Glutamatergic neuron (in vitro differentiated cells): ENCODE results near the gene PPP2R5B. TPM values are rescaled to one million over a fixed set of nuclear protein-coding genes. Genes with fewer than 3 reads are reported as not detected.

Experiments used
- DNase-seq: peaks from one replicate; pipeline ENCODE4 v3.0.0; 2022
- H3K27ac Mint-ChIP-seq: one replicate; pipeline ENCODE4 v1.8.0; 2020; ENCODE audit warnings: mild to moderate bottlenecking, mixed read lengths, inconsistent platforms; ENCODE audit not compliant: unreplicated experiment
- H3K27me3 Mint-ChIP-seq: one replicate; pipeline ENCODE4 v1.8.0; 2020; ENCODE audit warnings: mild to moderate bottlenecking, moderate library complexity, mixed read lengths, inconsistent platforms; ENCODE audit not compliant: unreplicated experiment
- H3K36me3 Mint-ChIP-seq: one replicate; pipeline ENCODE4 v1.8.0; 2020; ENCODE audit warnings: mild to moderate bottlenecking, mixed read lengths, inconsistent platforms; ENCODE audit not compliant: unreplicated experiment
- H3K4me1 Mint-ChIP-seq: one replicate; pipeline ENCODE4 v1.8.0; 2020; ENCODE audit warnings: mild to moderate bottlenecking, low read depth, mixed read lengths, inconsistent platforms; ENCODE audit not compliant: unreplicated experiment
- H3K4me3 Mint-ChIP-seq: one replicate; pipeline ENCODE4 v1.8.0; 2020; ENCODE audit warnings: mild to moderate bottlenecking, mixed read lengths, inconsistent platforms; ENCODE audit not compliant: unreplicated experiment
- H3K9me3 Mint-ChIP-seq: one replicate; pipeline ENCODE4 v1.8.0; 2020; ENCODE audit warnings: mild to moderate bottlenecking, moderate library complexity, mixed read lengths, inconsistent platforms; ENCODE audit not compliant: unreplicated experiment
- CTCF ChIP-seq: fragments of 200-600 bp; sonication (generic); IDR thresholded peaks from one replicate; pipeline ENCODE4 v1.5.0; 2021; ENCODE audit not compliant: partially characterized antibody, unreplicated experiment
- total RNA-seq: library from RNA; stranded (reverse); fragmentation: NEBNext Ultra II Directional; extraction: Animal tissue kit (Norgen Biotek cat#: 25700); gene quantifications from one replicate; pipeline ENCODE4 v1.2.1, GENCODE V29; 2021; ENCODE audit not compliant: unreplicated experiment

Gene PPP2R5B
- total RNA-seq, 1 donor from 2014 or later = 148 TPM

GRCh38 chr11:64936539-64936938 is 12.1 kb downstream of the PPP2R5B start:
- Mint-ChIP-seq H3K4me1 (peaks cover 46% of the 10 kb centered on the region), H3K9me3 (peaks cover 13% of the 10 kb centered on the region), H3K36me3 (peaks cover 6% of the 10 kb centered on the region), H3K4me3 (no peak overlapping the region), H3K27ac (no peak overlapping the region), H3K27me3 (peaks cover 14% of the 10 kb centered on the region)
- TF ChIP-seq CTCF = no peak
- DNase-seq = no peak

- no peak for DNase-seq
- no peak for TF ChIP-seq CTCF
- H3K27me3 Mint-ChIP-seq = no peaks in the 10 kb centered on the region
- no peaks in the 10 kb centered on the region for H3K9me3 Mint-ChIP-seq
- no peaks in the 10 kb centered on the region for H3K36me3 Mint-ChIP-seq
- peaks cover 5% of the 10 kb centered on the region for H3K4me1 Mint-ChIP-seq
- no peak overlapping the region for H3K27ac Mint-ChIP-seq
- H3K4me3 Mint-ChIP-seq = no peak overlapping the region
Observed at GRCh38 chr11:64947208-64947814, 22.8 kb downstream of the PPP2R5B start.

DNA sequence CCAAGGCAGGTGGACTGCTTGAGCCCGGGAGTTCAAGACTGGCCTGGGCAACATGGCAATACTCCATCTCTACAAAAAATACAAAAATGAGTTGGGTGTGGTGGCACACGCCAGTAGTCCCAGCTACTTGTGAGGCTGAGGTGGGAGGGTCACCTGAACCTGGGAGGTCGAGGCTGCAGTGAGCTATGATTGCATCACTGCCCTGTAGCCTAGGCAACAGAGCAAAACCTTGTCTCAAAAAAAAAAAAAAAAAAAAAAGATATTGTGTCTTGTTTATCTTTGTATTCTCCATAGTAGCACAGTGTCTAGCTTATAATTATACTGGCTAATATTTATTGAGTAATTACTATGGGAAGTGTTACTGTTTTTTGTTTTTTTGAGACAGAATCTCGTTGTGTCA is 27.0 kb downstream of the PPP2R5B start:
- H3K27me3 Mint-ChIP-seq = no peaks in the 10 kb centered on the region
- no peaks in the 10 kb centered on the region for H3K4me1 Mint-ChIP-seq
- no peaks in the 10 kb centered on the region for H3K36me3 Mint-ChIP-seq
- DNase-seq = no peak
- no peaks in the 10 kb centered on the region for H3K9me3 Mint-ChIP-seq
- H3K27ac Mint-ChIP-seq = no peak overlapping the region
- H3K4me3 Mint-ChIP-seq = no peak overlapping the region
- no peak for TF ChIP-seq CTCF

DNA sequence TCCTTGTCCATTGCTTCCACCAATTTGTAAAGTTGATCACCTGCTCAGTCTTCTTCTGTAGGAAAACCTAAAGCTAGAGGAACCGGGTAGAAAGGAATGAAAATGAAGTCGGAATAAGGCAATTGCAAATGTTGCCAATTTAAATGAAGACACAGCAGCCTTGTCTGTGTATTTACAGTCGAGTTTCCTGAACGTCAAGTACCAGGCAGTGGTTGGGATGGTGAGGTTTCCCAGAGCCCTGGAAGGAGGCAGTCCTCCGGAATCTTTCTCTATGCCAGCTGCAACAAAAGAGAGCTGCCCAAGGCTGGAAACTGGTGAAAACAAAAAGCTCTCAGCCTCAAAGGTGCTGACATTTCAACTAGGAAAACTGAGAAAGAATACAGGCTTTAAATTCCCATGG is 29.7 kb downstream of the PPP2R5B start:
- Mint-ChIP-seq H3K27ac (no peak overlapping the region), H3K27me3 (no peaks in the 10 kb centered on the region), H3K9me3 (no peaks in the 10 kb centered on the region), H3K36me3 (no peaks in the 10 kb centered on the region), H3K4me1 (no peaks in the 10 kb centered on the region), H3K4me3 (no peak overlapping the region)
- no peak for TF ChIP-seq CTCF
- DNase-seq = no peak

- no peaks in the 10 kb centered on the region for H3K9me3 Mint-ChIP-seq
- TF ChIP-seq CTCF = no peak
- H3K27me3 Mint-ChIP-seq = no peaks in the 10 kb centered on the region
- no peak overlapping the region for H3K4me3 Mint-ChIP-seq
- no peaks in the 10 kb centered on the region for H3K4me1 Mint-ChIP-seq
- DNase-seq = no peak
- no peak overlapping the region for H3K27ac Mint-ChIP-seq
- no peaks in the 10 kb centered on the region for H3K36me3 Mint-ChIP-seq
Observed at GRCh38 chr11:64959498-64959897, 35.0 kb downstream of the PPP2R5B start.
